ENCODE data around the gene RPRM. TPM values are rescaled to one million over a fixed set of nuclear protein-coding genes. Genes with fewer than 3 reads are reported as not detected.

RPRM gene
- total RNA-seq, 1 experiment from 2014 or later, result not detected

DNA sequence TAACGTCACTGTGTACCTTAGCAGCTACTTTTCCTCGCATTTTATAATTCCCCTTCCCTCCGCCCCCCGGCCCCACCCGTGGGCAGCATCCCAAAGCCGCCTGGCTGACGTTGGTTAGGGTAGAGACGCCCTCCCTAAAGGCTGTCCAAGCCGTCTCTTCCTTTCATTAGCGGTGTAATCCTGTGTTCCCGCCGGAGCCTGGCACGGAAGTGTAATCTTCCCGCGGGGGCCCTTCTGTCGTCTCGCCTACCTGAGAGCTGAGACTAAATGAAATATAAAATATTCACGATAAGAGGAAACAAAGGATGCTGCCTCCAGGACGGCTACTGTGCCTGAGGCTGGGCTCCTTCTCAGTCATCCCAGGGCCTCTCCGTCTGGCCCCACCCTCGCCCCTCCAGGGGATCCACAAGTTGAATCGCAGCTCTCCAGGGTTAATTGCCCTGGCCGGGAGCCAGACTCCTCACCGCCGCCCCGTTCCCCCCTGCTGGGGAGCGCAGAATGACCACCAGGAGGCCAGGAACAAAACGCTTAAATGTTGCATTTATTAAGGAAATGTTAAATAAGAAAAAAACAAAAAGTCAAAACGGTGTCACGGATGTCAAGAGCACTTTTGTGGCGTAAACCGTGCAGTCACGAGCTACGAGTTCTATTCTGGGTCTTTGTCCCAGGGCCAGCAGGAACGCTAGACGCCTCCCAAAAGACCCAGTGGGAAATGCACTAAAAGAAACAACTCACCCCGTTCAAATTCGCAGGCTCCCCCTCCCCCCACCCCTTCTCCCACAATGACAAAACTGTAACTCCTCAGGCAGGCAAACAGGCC is 1.5 kb downstream of the RPRM start:
- POLR2A ChIA-PET (ENCODE audit: low non-redundant PET), result no interaction called here
- intact Hi-C loops (cut with micrococcal nuclease; ENCODE audit: unreplicated experiment), result loop anchor here (5.0 kb wide), 4 partner anchors 315 to 735 kb away; no protein-coding TSS in a partner anchor
- CTCF ChIA-PET, result no interaction called here
- peak; percentile 46 for DNase-seq (ENCODE audit: low spot score)
- no peak for TF ChIP-seq CTCF (conservative IDR thresholded peaks at IDR 0.05; ENCODE audit: low read depth, low read length)
- no peak for TF ChIP-seq EZH2 (IDR thresholded peaks at IDR 0.05; ENCODE audit: borderline replicate concordance, low read depth, low read length, poor library complexity, severe bottlenecking)
- Histone ChIP-seq H3K27me3 (replicated peaks; ENCODE audit: insufficient read depth, low read depth, low read length, poor library complexity) (peaks cover 97% of the 10 kb centered on the region), H3K4me1 (ENCODE audit: insufficient read depth, low read length, poor library complexity, severe bottlenecking) (peaks cover 18% of the 10 kb centered on the region), H3K9me3 (ENCODE audit: low read depth, low read length, poor library complexity, severe bottlenecking) (no peaks in the 10 kb centered on the region), H3K27ac (ENCODE audit: low read depth, low read length, poor library complexity, severe bottlenecking) (no peak overlapping the region), H3K36me3 (ENCODE audit: insufficient read depth, low read length, poor library complexity, severe bottlenecking) (no peaks in the 10 kb centered on the region), H3K4me3 (ENCODE audit: low read depth, low read length, poor library complexity, severe bottlenecking) (no peak overlapping the region)
- no TSS peak for BruUV-seq (replicated peaks)

GRCh38 chr2:153476491-153476815 is 2.1 kb downstream of the RPRM start:
- no peak overlapping the region for H3K27ac ChIP-seq (ENCODE audit: low read depth, low read length, poor library complexity, severe bottlenecking)
- POLR2A ChIA-PET (ENCODE audit: low non-redundant PET), result no interaction called here
- intact Hi-C loops (cut with micrococcal nuclease; ENCODE audit: unreplicated experiment), result loop anchor here (5.0 kb wide), 4 partner anchors 314 to 734 kb away; no protein-coding TSS in a partner anchor

GRCh38 chr2:153474876-153475435 is 3.6 kb downstream of the RPRM start:
- H3K4me3 ChIP-seq (ENCODE audit: low read depth, low read length, poor library complexity, severe bottlenecking), result no peak overlapping the region
- CTCF ChIA-PET, result no interaction called here
- intact Hi-C loops (cut with micrococcal nuclease; ENCODE audit: unreplicated experiment), result loop anchor here (5.0 kb wide), 4 partner anchors 313 to 733 kb away; no protein-coding TSS in a partner anchor

More at GRCh38 chr2:153476491-153476815, 2.1 kb downstream of the RPRM start:
- Histone ChIP-seq H3K4me1 (ENCODE audit: insufficient read depth, low read length, poor library complexity, severe bottlenecking) (peaks cover 18% of the 10 kb centered on the region), H3K9me3 (ENCODE audit: low read depth, low read length, poor library complexity, severe bottlenecking) (no peaks in the 10 kb centered on the region), H3K27me3 (replicated peaks; ENCODE audit: insufficient read depth, low read depth, low read length, poor library complexity) (peaks cover 99% of the 10 kb centered on the region), H3K36me3 (ENCODE audit: insufficient read depth, low read length, poor library complexity, severe bottlenecking) (no peaks in the 10 kb centered on the region), H3K4me3 (ENCODE audit: low read depth, low read length, poor library complexity, severe bottlenecking) (no peak overlapping the region)
- TF ChIP-seq EZH2 (IDR thresholded peaks at IDR 0.05; ENCODE audit: borderline replicate concordance, low read depth, low read length, poor library complexity, severe bottlenecking) (no peak), CTCF (conservative IDR thresholded peaks at IDR 0.05; ENCODE audit: low read depth, low read length) (no peak)
- no TSS peak for BruUV-seq (replicated peaks)
- DNase-seq (ENCODE audit: low spot score), result no peak
- CTCF ChIA-PET, result no interaction called here

More at GRCh38 chr2:153474876-153475435, 3.6 kb downstream of the RPRM start:
- Histone ChIP-seq H3K9me3 (ENCODE audit: low read depth, low read length, poor library complexity, severe bottlenecking) (no peaks in the 10 kb centered on the region), H3K4me1 (ENCODE audit: insufficient read depth, low read length, poor library complexity, severe bottlenecking) (peaks cover 18% of the 10 kb centered on the region), H3K27me3 (replicated peaks; ENCODE audit: insufficient read depth, low read depth, low read length, poor library complexity) (peaks cover 94% of the 10 kb centered on the region), H3K36me3 (ENCODE audit: insufficient read depth, low read length, poor library complexity, severe bottlenecking) (no peaks in the 10 kb centered on the region), H3K27ac (ENCODE audit: low read depth, low read length, poor library complexity, severe bottlenecking) (no peak overlapping the region)
- POLR2A ChIA-PET (ENCODE audit: low non-redundant PET), result no interaction called here
- no peak for TF ChIP-seq EZH2 (IDR thresholded peaks at IDR 0.05; ENCODE audit: borderline replicate concordance, low read depth, low read length, poor library complexity, severe bottlenecking)
- no peak for TF ChIP-seq CTCF (conservative IDR thresholded peaks at IDR 0.05; ENCODE audit: low read depth, low read length)
- no TSS peak for BruUV-seq (replicated peaks)
- no peak for DNase-seq (ENCODE audit: low spot score)

All from A673 (cell line).